ENCODE measurements around the gene COPRS.
A peak's percentile ranks its signal among the peaks of the same experiment; 100 is the strongest.

Gene COPRS, protein sequence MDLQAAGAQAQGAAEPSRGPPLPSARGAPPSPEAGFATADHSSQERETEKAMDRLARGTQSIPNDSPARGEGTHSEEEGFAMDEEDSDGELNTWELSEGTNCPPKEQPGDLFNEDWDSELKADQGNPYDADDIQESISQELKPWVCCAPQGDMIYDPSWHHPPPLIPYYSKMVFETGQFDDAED

DNA sequence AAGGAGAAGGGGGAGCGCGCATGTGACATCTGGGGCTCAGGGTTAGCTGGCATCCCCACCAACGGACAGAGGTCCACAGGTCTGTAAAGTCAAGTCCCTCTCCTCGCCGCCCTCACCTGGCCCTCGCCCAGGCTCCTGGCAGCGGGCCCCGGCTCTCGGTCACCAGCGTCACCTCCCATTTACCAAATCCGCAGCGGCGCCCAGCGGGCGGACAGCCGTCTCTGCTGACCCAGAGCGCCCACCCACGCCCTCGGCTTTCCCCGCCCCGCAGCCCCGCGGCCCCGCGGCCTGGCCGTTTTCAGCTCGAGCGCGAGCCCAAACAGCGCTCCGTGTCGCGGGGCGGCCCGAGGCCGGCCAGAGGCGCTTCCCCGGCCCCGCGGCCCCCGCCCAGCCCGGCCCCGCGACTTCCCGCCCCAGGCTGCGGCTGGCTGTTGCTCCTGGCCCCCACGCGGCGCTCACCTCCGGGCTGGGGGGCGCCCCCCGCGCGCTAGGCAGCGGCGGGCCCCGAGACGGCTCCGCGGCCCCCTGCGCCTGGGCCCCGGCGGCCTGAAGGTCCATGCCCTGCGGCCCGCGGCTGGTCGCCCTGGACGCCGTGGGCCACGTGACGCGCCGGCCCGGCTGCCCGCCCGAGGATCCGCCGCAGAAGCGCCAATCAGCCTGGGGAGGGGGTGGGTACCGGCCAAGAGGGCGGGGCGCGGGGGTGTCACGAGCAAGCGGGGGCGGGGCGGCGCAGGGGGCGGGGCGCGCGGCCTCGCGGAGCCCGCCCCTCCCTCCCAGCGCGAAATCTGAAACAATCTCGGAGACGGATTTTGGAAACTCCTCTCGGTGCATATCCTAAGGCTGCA, at the start of gene COPRS:
TSS of gene COPRS (minus strand) at position 603 of the 845 bp plus-strand sequence. CDS start at position 558, 45 bp downstream.
- DNase-seq = peak; percentile 68

GRCh38 chr17:31908386-31908785, 49.3 kb upstream of the COPRS start:
- no peak for DNase-seq

DNA sequence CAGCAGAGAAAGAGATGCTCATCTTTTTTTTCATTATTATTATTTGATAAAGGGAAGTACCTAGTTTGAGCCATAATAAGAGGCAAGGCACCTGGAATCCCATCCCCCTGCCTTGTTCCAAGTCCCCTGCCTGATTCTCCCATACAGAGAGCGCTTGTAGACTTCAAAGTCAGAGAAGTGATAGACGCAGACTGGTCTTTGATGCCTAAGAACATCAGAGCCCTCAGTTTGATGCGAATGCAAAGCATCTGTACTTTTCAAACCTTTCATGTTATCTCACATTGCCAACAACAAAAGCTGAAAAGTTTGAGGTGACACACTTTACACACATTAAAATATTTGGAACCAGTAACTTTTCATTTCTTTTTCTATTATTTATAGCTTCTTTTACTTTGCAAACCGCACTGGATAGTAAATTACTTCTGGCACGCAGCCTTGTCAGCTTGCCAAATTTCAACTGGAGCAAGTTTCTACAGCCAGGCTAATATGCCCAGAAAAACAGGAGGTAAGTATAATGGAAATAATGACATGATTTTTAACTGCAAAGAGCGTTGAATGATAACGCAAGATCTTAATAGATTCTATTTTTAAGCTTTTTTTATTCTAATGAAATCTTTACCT, 48.4 kb upstream of the COPRS start:
- no peak for DNase-seq

GRCh38 chr17:31903401-31903800, 44.4 kb upstream of the COPRS start:
- no peak for DNase-seq

DNA sequence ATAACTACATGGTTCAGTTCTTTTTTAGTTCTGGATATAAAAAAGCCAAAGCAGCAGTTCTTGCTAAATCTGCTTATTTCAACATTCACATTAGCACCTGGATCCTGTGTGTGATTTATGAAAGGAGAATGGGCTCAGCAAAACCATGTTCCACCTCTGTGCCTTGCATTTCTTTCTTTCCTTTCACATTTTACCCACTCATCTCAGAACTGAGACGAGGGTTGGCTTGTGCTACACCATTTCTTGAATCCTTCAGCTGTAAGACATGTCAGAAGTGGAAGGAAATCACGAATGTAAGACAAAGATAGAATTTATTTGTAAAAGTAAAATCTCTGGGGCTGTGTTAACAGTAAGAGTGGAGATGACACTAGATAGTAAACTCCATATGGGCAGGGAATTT, 43.6 kb upstream of the COPRS start:
- no peak for DNase-seq

DNA sequence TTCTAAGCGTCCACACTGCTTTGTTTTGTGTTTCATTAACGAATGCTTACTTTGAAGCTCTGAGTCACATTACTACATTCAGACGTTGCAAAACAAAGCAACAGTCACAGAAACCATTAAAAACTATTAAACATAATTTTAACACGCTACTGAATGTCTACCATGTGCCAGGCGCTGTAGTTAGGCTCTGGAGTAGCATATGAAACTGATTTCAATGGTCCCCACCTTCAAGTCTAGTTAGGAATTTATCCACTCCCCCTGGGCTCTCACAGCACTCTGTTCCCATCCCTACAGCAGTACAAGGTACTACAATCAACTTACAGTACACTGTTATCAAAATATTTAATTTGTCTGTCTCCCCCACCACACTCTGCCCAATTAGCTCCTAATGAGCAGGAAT, 41.8 kb upstream of the COPRS start:
- no peak for DNase-seq

DNA sequence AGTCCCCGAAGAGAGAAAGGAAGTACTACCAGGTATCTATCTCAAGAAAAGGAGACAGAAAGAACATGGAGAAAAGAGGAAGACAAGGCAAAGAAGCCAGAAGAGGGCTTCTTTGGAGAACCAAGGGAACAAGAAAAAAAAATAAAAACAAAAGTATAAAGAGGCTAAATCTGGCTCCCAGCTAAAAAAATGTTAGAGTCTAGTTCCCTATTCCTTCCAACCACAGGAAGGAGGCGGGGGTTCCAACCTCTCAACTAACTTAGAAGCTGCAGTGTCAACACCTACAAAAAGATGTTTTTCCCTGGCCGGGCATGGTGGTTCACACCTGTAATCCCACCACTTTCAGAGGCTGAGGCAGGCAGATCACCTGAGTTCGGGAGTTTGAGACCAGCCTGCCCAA, 29.1 kb upstream of the COPRS start:
- no peak for DNase-seq

- no peak for DNase-seq
These were observed 23.5 kb upstream of the COPRS start for GRCh38 chr17:31882571-31882970.

- DNase-seq = no peak
These were observed 21.3 kb upstream of the COPRS start for GRCh38 chr17:31880311-31880710.

- DNase-seq = no peak
These were observed 19.6 kb upstream of the COPRS start for GRCh38 chr17:31878703-31879073.

GRCh38 chr17:31877911-31878702, 19.1 kb upstream of the COPRS start:
- no peak for DNase-seq

- no peak for DNase-seq
These were observed 18.3 kb upstream of the COPRS start for GRCh38 chr17:31877341-31877740.

DNA sequence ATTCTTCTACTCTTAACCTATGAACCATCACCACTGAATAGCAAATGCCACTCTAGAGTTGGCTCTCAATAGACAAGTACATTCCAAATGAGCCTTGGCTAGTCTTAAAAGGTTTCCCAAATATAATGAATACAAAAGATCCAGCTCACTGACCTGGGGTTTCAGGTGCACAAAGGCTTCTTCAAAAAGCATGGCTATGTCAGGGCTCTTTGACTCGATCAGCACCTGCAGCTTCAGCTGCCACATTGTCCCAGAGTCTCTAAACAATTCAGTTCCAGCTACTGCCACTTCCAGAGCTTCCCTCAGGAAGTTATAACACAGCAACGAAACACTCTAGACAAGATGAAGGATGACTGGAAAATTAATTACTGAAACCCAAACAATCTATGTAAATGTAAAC, 16.0 kb upstream of the COPRS start:
- DNase-seq = no peak

DNA sequence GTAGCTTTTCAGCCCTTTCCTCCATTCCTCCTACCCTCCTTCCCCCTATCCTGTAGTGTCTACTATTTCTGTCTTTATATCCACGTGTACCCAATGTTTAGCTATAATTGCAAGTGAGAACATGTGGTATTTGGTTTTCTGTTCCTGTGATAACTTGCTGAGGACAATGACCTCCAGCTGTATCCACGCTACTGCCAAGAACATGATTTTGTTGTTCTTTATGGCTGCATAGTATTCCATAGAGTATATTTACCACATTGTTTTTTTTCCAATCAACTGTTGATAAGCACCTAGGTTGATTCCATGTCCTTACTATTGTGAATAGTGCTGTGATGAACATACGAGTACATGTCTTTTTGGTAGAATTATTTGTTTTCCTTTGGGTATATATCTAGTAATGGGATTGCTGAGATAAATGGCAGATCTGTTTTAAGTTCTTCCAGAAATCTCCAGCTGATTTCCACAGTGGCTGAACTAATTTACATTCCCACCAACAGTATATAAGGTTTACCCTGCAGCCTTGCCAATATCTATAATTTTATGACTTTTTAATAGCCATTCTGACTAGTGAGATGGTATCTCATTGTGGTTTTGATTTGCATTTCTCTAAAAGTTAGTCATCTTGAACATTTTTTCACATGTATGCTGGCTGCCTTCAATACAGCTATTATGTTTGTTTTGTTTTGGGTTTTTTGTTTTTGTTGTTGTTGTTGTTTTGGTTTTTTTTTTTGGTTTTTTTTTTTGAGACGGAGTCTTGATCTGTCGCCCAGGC, 10.9 kb upstream of the COPRS start:
- DNase-seq = no peak

- DNase-seq = no peak
These were observed 10.0 kb upstream of the COPRS start for GRCh38 chr17:31869031-31869430.

- peak; percentile 63 for DNase-seq
These were observed 504 bp upstream of the COPRS start for GRCh38 chr17:31859487-31860008.

- peak; percentile 28 for DNase-seq
These were observed 963 bp downstream of the COPRS start for GRCh38 chr17:31857920-31858641.

GRCh38 chr17:31856750-31857149, 2.3 kb downstream of the COPRS start:
- DNase-seq = no peak

DNA sequence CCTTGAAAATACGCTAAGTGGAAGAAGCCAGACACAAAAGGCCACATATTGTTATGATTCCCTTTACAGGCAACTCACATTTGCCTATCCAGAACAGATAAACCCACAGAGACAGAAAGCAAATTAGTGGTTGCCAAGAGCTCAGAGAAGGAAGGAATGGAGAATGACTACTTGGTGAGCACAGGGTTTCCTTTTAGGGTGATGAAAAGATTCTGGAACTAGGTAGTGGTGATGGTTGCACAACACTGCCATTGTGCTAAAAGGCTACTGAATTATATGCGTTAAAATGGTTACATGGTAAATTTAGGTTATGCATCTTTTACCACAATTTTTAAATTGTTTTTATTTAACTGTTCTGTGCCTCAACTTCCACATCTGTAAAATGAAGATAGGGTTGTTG, 4.4 kb downstream of the COPRS start:
- DNase-seq = no peak

DNA sequence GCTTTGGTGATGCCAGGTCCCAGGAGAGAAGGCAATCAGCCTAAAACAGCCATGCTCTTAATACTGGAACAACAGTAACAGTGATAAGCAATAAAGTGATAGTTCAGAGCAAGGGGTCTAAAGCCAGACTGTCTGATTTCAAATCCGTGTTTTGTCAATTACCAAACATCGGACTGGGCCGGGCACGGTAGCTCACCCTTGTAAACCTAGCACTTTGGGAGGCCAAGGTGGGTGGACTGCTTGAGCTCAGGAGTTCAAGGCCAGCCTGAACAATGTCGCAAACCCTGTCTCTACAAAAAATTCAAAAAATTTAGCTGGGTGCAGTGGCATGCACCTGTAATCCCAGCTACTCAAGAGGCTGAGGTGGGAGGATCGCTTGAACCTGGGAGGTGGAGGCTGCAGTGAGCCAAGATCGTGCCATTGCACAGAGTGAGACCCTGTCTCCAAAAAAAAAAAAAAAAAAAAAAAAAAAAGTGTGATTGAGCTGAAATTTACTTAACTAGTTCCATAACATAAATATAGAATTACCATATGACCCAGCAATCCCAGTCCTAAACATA, 5.1 kb downstream of the COPRS start:
- DNase-seq = no peak

- no peak for DNase-seq
These were observed 13.8 kb downstream of the COPRS start for GRCh38 chr17:31845291-31845690.
